H1 (cell line): Measurements from ENCODE around the gene KHSRP. TPM values are rescaled to one million over a fixed set of nuclear protein-coding genes. Genes with fewer than 3 reads are reported as not detected.

Experiments used
- CTCF ChIA-PET: fragments of 300-600 bp; sonication (Branson Sonifier 250); formaldehyde crosslinking; loops from one replicate; lab custom pipeline; 2021; ENCODE audit not compliant: partially characterized antibody; lab: Charles Lee
- POLR2A ChIA-PET: fragments of 300-600 bp; sonication (Branson Sonifier 250); formaldehyde crosslinking; loops from one replicate; lab custom pipeline; 2021; ENCODE audit warnings: inconsistent platforms; ENCODE audit not compliant: partially characterized antibody; lab: Charles Lee
- DNase-seq, 2 experiments: peaks; one replicate each; pipeline versions ENCODE4 v3.0.0 to v3.0.0-alpha.2; 2010 to 2022; ENCODE audit warnings: low spot score in 2 of 2, low read depth in 1 of 2, mixed read lengths in 1 of 2
- FAIRE-seq: peaks from 2 replicates; lab custom pipeline; 2011; peaks lifted over from hg19 to GRCh38; lab: Jason Lieb, UNC
- H2AFZ ChIP-seq: 2 replicates; pipeline ENCODE4 v1.8.1; 2012; ENCODE audit warnings: low read length, inconsistent platforms
- H2AK5ac ChIP-seq: 2 replicates; pipeline ENCODE4 v1.6.1; 2013; ENCODE audit warnings: low read depth, low read length
- H2BK120ac ChIP-seq: replicated peaks from 2 replicates; pipeline ENCODE3; 2013; ENCODE audit warnings: low read depth, low read length, inconsistent platforms
- H2BK12ac ChIP-seq: 2 replicates; pipeline ENCODE4 v1.6.1; 2013; ENCODE audit warnings: low read depth, low read length
- H2BK15ac ChIP-seq: 2 replicates; pipeline ENCODE4 v1.6.1; 2013; ENCODE audit warnings: low read length
- H2BK20ac ChIP-seq: 2 replicates; pipeline ENCODE4 v1.6.1; 2013; ENCODE audit warnings: low read length
- H2BK5ac ChIP-seq: 2 replicates; pipeline ENCODE4 v1.6.1; 2013; ENCODE audit warnings: low read depth, low read length
- H3K14ac ChIP-seq: 2 replicates; pipeline ENCODE4 v1.6.1; 2013; ENCODE audit warnings: inconsistent platforms; ENCODE audit not compliant: insufficient read length
- H3K18ac ChIP-seq: 2 replicates; pipeline ENCODE4 v1.6.1; 2013; ENCODE audit warnings: low read length; ENCODE audit errors: extremely low read depth
- H3K23ac ChIP-seq: 2 replicates; pipeline ENCODE4 v1.6.1; 2013; ENCODE audit warnings: inconsistent platforms; ENCODE audit not compliant: insufficient read length
- H3K23me2 ChIP-seq: 2 replicates; pipeline ENCODE4 v1.6.1; 2013; ENCODE audit warnings: low read depth, low read length
- H3K27ac ChIP-seq: 2 replicates; pipeline ENCODE4 v1.6.1; 2011; ENCODE audit warnings: low read depth, low read length, inconsistent platforms
- H3K27me3 ChIP-seq, 4 experiments: replicated peaks in 1 of 4; 1 replicate in 1 of 4; 2 replicates in 3 of 4; pipeline versions ENCODE4 v1.6.1 to v1.8.1; 2011 to 2013; ENCODE audit warnings: low read length in 3 of 4, mild to moderate bottlenecking in 3 of 4, inconsistent platforms in 2 of 4, mixed read lengths in 2 of 4, moderate library complexity in 1 of 4; ENCODE audit not compliant: control insufficient read depth in 3 of 4, insufficient read depth in 3 of 4; ENCODE audit errors: extremely low read depth in 1 of 4
- H3K36me3 ChIP-seq, 4 experiments: 2 replicates each; pipeline versions ENCODE4 v1.6.1 to v1.8.1; 2011 to 2013; ENCODE audit warnings: mild to moderate bottlenecking in 4 of 4, low read length in 3 of 4, moderate library complexity in 2 of 4, control low read depth in 1 of 4, inconsistent platforms in 1 of 4; ENCODE audit not compliant: insufficient read depth in 4 of 4, control insufficient read depth in 2 of 4
- H3K4ac ChIP-seq: replicated peaks from 2 replicates; pipeline ENCODE3; 2013; ENCODE audit warnings: low read length, low read depth, mixed read lengths, inconsistent platforms; ENCODE audit not compliant: insufficient read length
- H3K4me1 ChIP-seq, 4 experiments: replicated peaks in 1 of 4; 1 replicate in 1 of 4; 2 replicates in 3 of 4; pipeline versions ENCODE4 v1.6.1 to v1.8.1; 2011 to 2013; ENCODE audit warnings: low read length in 3 of 4, inconsistent platforms in 2 of 4, mixed read lengths in 1 of 4; ENCODE audit not compliant: insufficient read depth in 4 of 4, control insufficient read depth in 3 of 4
- H3K4me2 ChIP-seq, 2 experiments: 2 replicates each; pipeline versions ENCODE4 v1.6.1 to v1.8.1; 2011 to 2013; ENCODE audit warnings: low read depth in 2 of 2, low read length in 2 of 2, control low read depth in 1 of 2, inconsistent platforms in 1 of 2, mild to moderate bottlenecking in 1 of 2; ENCODE audit not compliant: insufficient read depth in 1 of 2
- H3K4me3 ChIP-seq, 4 experiments: fragments of 200-600, 300-600 bp in 1 of 4; sonication (generic), shearing (Covaris generic), sonication (Bioruptor Twin) in 1 of 4; 2 replicates each; pipeline versions ENCODE4 v1.5.1 to v1.8.1; 2011 to 2016; ENCODE audit warnings: low read length in 4 of 4, low read depth in 3 of 4, control low read depth in 2 of 4, inconsistent platforms in 2 of 4, mild to moderate bottlenecking in 2 of 4, mixed read lengths in 1 of 4, moderate library complexity in 1 of 4; ENCODE audit not compliant: insufficient read depth in 2 of 4; ENCODE audit errors: extremely low read depth in 1 of 4
- H3K56ac ChIP-seq: replicated peaks from 2 replicates; pipeline ENCODE3; 2013; ENCODE audit warnings: low read depth, mild to moderate bottlenecking, mixed read lengths, low read length, inconsistent platforms; ENCODE audit not compliant: insufficient read length
- H3K79me1 ChIP-seq: 2 replicates; pipeline ENCODE4 v1.6.1; 2013; ENCODE audit warnings: low read depth, low read length, control low read depth
- H3K79me2 ChIP-seq, 2 experiments: 2 replicates each; pipeline versions ENCODE4 v1.6.1 to v1.8.1; 2012 to 2013; ENCODE audit warnings: low read length in 2 of 2, mild to moderate bottlenecking in 2 of 2, inconsistent platforms in 1 of 2; ENCODE audit not compliant: insufficient read depth in 2 of 2, control insufficient read depth in 1 of 2
- H3K9ac ChIP-seq, 4 experiments: replicated peaks in 1 of 4; 1 replicate in 1 of 4; 2 replicates in 3 of 4; pipeline versions ENCODE4 v1.6.1 to v1.8.1; 2011 to 2013; ENCODE audit warnings: low read depth in 3 of 4, low read length in 3 of 4, control low read depth in 2 of 4, mild to moderate bottlenecking in 2 of 4, moderate library complexity in 2 of 4, inconsistent platforms in 1 of 4; ENCODE audit errors: extremely low read depth in 1 of 4
- H3K9me3 ChIP-seq, 2 experiments: 2 replicates each; pipeline versions ENCODE4 v1.6.1 to v1.8.1; 2012 to 2013; ENCODE audit warnings: mild to moderate bottlenecking in 2 of 2, moderate library complexity in 2 of 2, control low read depth in 1 of 2, inconsistent platforms in 1 of 2, low read depth in 1 of 2, low read length in 1 of 2, mixed read lengths in 1 of 2; ENCODE audit not compliant: insufficient read depth in 2 of 2
- H4K20me1 ChIP-seq, 2 experiments: replicated peaks in 1 of 2; 2 replicates each; pipeline versions ENCODE3 to v1.8.1; 2011 to 2013; ENCODE audit warnings: inconsistent platforms in 2 of 2, low read length in 2 of 2, mild to moderate bottlenecking in 1 of 2; ENCODE audit not compliant: insufficient read depth in 2 of 2, control insufficient read depth in 1 of 2
- H4K5ac ChIP-seq: 2 replicates; pipeline ENCODE4 v1.6.1; 2013; ENCODE audit warnings: low read length, low read depth, mixed read lengths, inconsistent platforms; ENCODE audit not compliant: insufficient read length
- H4K8ac ChIP-seq: 2 replicates; pipeline ENCODE4 v1.8.0; 2013; ENCODE audit warnings: mild to moderate bottlenecking, moderate library complexity, low read length, inconsistent platforms; ENCODE audit not compliant: insufficient read depth; ENCODE audit errors: extremely low read depth
- H4K91ac ChIP-seq: replicated peaks from 2 replicates; pipeline ENCODE3; 2013; ENCODE audit warnings: low read length, mixed read lengths, inconsistent platforms; ENCODE audit not compliant: insufficient read length
- SP2 ChIP-seq: IDR thresholded peaks from 2 replicates; pipeline ENCODE4 v1.6.1; 2012; ENCODE audit warnings: mild to moderate bottlenecking, low read length, inconsistent platforms
- YY1 ChIP-seq: IDR thresholded peaks from 2 replicates; pipeline ENCODE4 v1.6.1; 2011; ENCODE audit warnings: low read depth, mild to moderate bottlenecking, low read length
- WGBS, 2 experiments: shearing (Covaris generic) in 1 of 2; methylation state at CpG; one replicate each; pipeline versions ENCODE4 v1.1.6 to v1.1.7; 2013 to 2015; ENCODE audit warnings: low lambda C conversion rate in 2 of 2, mixed read lengths in 2 of 2, inconsistent platforms in 1 of 2, low coverage in 1 of 2, missing lambda C conversion rate in 1 of 2; ENCODE audit not compliant: insufficient replicate concordance in 2 of 2, insufficient coverage in 1 of 2, insufficient read length in 1 of 2; ENCODE audit errors: extremely low coverage in 1 of 2, missing lambda C conversion rate in 1 of 2; 5-methylcytosine and 5-hydroxymethylcytosine counted together
- polyA plus RNA-seq, 7 experiments: library from polyadenylated mRNA; depleted of rRNA in 3 of 7; stranded (reverse) in 5 of 7; unstranded in 2 of 7; fragments of >200 nt in 5 of 7; fragments of 200-250 nt in 2 of 7; gene quantifications; 1 replicate in 5 of 7; 2 replicates in 1 of 7; 4 replicates in 1 of 7; pipeline versions ENCODE4 v1.2.1 to v1.2.3, GENCODE V29; 2011 to 2013; ENCODE audit warnings: missing spikeins in 2 of 7, mixed read lengths in 2 of 7
- total RNA-seq: library from RNA; stranded (reverse); fragmentation: NEBNext Ultra II Directional; extraction: Animal tissue kit (Norgen Biotek cat#: 25700); gene quantifications from 2 replicates; pipeline ENCODE4 v1.2.1, GENCODE V29; 2021

KHSRP gene
- total and polyA plus RNA-seq, 2 of the 8 experiments (the other 6 are each of a cell fraction or from before 2014, with no cell fraction given) = 143 to 573 TPM

GRCh38 chr19:6414793-6415590 is 9.6 kb downstream of the KHSRP start:
- no peak overlapping the region for H3K4me2 ChIP-seq
- DNase-seq = no peak
- peaks cover 14% of the 10 kb centered on the region for H3K79me1 ChIP-seq
- POLR2A ChIA-PET = interaction anchor here (0.6 to 1.6 kb wide), 5 partner anchors 9 to 21 kb away, joined by 3 to 5 read pairs (median 4); partner anchors contain the start of gene KHSRP
- H4K5ac ChIP-seq = no peak overlapping the region
- H3K4ac ChIP-seq = no peak overlapping the region
- H3K9ac ChIP-seq = no peak overlapping the region
- no peak overlapping the region for H2BK120ac ChIP-seq
- H3K18ac ChIP-seq = no peak overlapping the region
- H3K14ac ChIP-seq = no peak overlapping the region
- H2BK12ac ChIP-seq = no peak overlapping the region
- no peak overlapping the region for H2BK5ac ChIP-seq
- H3K23ac ChIP-seq = no peak overlapping the region
- peaks cover 0 to 27% of the 10 kb centered on the region in 2 experiments; a peak in 2 of 4 replicates for H3K79me2 ChIP-seq
- no peak overlapping the region for H3K4me3 ChIP-seq
- H3K27ac ChIP-seq = no peak overlapping the region
- no peaks in the 10 kb centered on the region for H3K23me2 ChIP-seq
- CTCF ChIA-PET = interaction anchor here (1.4 kb wide), 1 partner anchor 196 kb away, joined by 3 read pairs; no protein-coding TSS in a partner anchor
- H2AK5ac ChIP-seq = no peak overlapping the region
- H3K9me3 ChIP-seq = no peaks in the 10 kb centered on the region
- WGBS, 2 experiments = 91% methylated on average over 44 of the region's 47 CpGs; no CpG with 5 or more reads in 1 of the 2 experiments
- H3K4me1 ChIP-seq = peaks cover 0 to 12% (median 6%) of the 10 kb centered on the region in 4 experiments; a peak in 6 of 7 replicates
- peaks cover 36 to 67% (median 55%) of the 10 kb centered on the region in 4 experiments for H3K36me3 ChIP-seq
- no peak for FAIRE-seq
- H2BK15ac ChIP-seq = no peak overlapping the region
- no peak overlapping the region for H3K56ac ChIP-seq
- no peak overlapping the region; the same call in 1 of the 2 replicates for H4K8ac ChIP-seq
- H3K27me3 ChIP-seq = no peaks in the 10 kb centered on the region
- H2AFZ ChIP-seq = no peak overlapping the region
- TF ChIP-seq YY1 (no peak), SP2 (no peak)
- TF ChIP-seq, all 59 proteins: peak for 0
- H4K20me1 ChIP-seq = peaks cover 16 to 41% of the 10 kb centered on the region in 2 experiments
- H4K91ac ChIP-seq = no peak overlapping the region
- H2BK20ac ChIP-seq = no peak overlapping the region
